Measurements from ENCODE around the gene OSBPL6. TPM values are rescaled to one million over a fixed set of nuclear protein-coding genes. Genes with fewer than 3 reads are reported as not detected.

The OSBPL6 gene
- total and polyA plus RNA-seq, 4 donors: 1.3 to 3.3 (median 2.2) TPM

- WGBS: 84% methylated on average over 3 of the region's 3 CpGs
- Histone ChIP-seq H3K4me1 (ENCODE audit: control insufficient read depth in 4 of 4, insufficient read depth in 4 of 4, low read length in 3 of 4) (no peaks in the 10 kb centered on the region), H3K36me3 (ENCODE audit: control insufficient read depth in 4 of 4, insufficient read depth in 3 of 4, low read depth in 1 of 4, low read length in 3 of 4) (peaks cover 0 to 2% (median 0%) of the 10 kb centered on the region in 4 donors), H3K9ac (ENCODE audit: low read depth in 1 of 2, low read length in 2 of 2) (no peak overlapping the region), H3K9me3 (ENCODE audit: control insufficient read depth in 4 of 4, low read length in 3 of 4) (no peaks in the 10 kb centered on the region), H3K27ac (ENCODE audit: low read depth in 1 of 2, low read length in 2 of 2) (no peak overlapping the region), H3K27me3 (ENCODE audit: control insufficient read depth in 4 of 4, insufficient read depth in 4 of 4, low read length in 3 of 4) (no peaks in the 10 kb centered on the region), H3K4me3 (ENCODE audit: low read depth in 1 of 3, low read length in 3 of 3) (no peak overlapping the region)
- TF ChIP-seq SP1 (IDR thresholded peaks at IDR 0.05) (no peak), HNF4A (conservative IDR thresholded peaks at IDR 0.05) (no peak), GABPA (IDR thresholded peaks at IDR 0.05 in 1 of 2, conservative IDR thresholded peaks at IDR 0.05 in 1 of 2) (no peak), YY1 (IDR thresholded peaks at IDR 0.05) (no peak), FOXA1 (IDR thresholded peaks at IDR 0.05) (no peak), ZBTB33 (IDR thresholded peaks at IDR 0.05) (no peak), CTCF (IDR thresholded peaks at IDR 0.05; ENCODE audit: low read depth, low read length, missing input control) (no peak), EGR1 (IDR thresholded peaks at IDR 0.05; ENCODE audit: low read depth in 2 of 2) (no peak)
- no peak for DNase-seq (ENCODE audit: low spot score)
Measured at GRCh38 chr2:178304333-178304732, 110.0 kb downstream of the OSBPL6 start.

- H3K4me3 ChIP-seq (ENCODE audit: low read depth in 1 of 3, low read length in 3 of 3): no peak overlapping the region
- DNase-seq (ENCODE audit: low spot score): peak; percentile 44
- H3K4me1 ChIP-seq (ENCODE audit: control insufficient read depth in 4 of 4, insufficient read depth in 4 of 4, low read length in 3 of 4): no peaks in the 10 kb centered on the region
- H3K27me3 ChIP-seq (ENCODE audit: control insufficient read depth in 4 of 4, insufficient read depth in 4 of 4, low read length in 3 of 4): no peaks in the 10 kb centered on the region
- no peaks in the 10 kb centered on the region for H3K9me3 ChIP-seq (ENCODE audit: control insufficient read depth in 4 of 4, low read length in 3 of 4)
- peaks cover 0 to 2% (median 0%) of the 10 kb centered on the region in 4 donors for H3K36me3 ChIP-seq (ENCODE audit: control insufficient read depth in 4 of 4, insufficient read depth in 3 of 4, low read depth in 1 of 4, low read length in 3 of 4)
- TF ChIP-seq HNF4A (conservative IDR thresholded peaks at IDR 0.05): peak in 1 of 2 donors; percentile 34
- no peak for TF ChIP-seq NR2F2 (IDR thresholded peaks at IDR 0.05)
- TF ChIP-seq CTCF (IDR thresholded peaks at IDR 0.05; ENCODE audit: low read depth, low read length, missing input control): peak; percentile 58
- no peak for TF ChIP-seq FOXA1 (IDR thresholded peaks at IDR 0.05)
- TF ChIP-seq RXRA (IDR thresholded peaks at IDR 0.05): no peak
- TF ChIP-seq EGR1 (IDR thresholded peaks at IDR 0.05; ENCODE audit: low read depth in 2 of 2): no peak
- TF ChIP-seq GABPA (IDR thresholded peaks at IDR 0.05 in 1 of 2, conservative IDR thresholded peaks at IDR 0.05 in 1 of 2): no peak
- peak; percentile 78 to 86 for TF ChIP-seq RAD21 (IDR thresholded peaks at IDR 0.05)
- WGBS: 33% methylated on average over 8 of the region's 8 CpGs
- H3K9ac ChIP-seq (ENCODE audit: low read depth in 1 of 2, low read length in 2 of 2): no peak overlapping the region
- no peak overlapping the region for H3K27ac ChIP-seq (ENCODE audit: low read depth in 1 of 2, low read length in 2 of 2)
Measured at GRCh38 chr2:178306352-178307073, 112.2 kb downstream of the OSBPL6 start.

Data from liver (tissue), 9 donors.